Activated CD4-positive, alpha-beta T cell treated with anti-CD3 and anti-CD28 coated beads for 24 hours (primary cell): ENCODE results near the gene MGAT3.

ENCODE experiments used
- DNase-seq, 2 donors: peaks; one replicate each; pipeline ENCODE4 v3.0.0-alpha.2; 2020; ENCODE audit warnings: low read depth in 2 of 2

MGAT3 gene

GRCh38 chr22:39450258-39450955 is 6.4 kb upstream of the MGAT3 start:
- DNase-seq: no peak

- DNase-seq: no peak
These were observed 4.1 kb upstream of the MGAT3 start for GRCh38 chr22:39452740-39453040.

GRCh38 chr22:39453765-39454378 is 2.9 kb upstream of the MGAT3 start:
- DNase-seq: no peak

GRCh38 chr22:39454385-39454871 is 2.4 kb upstream of the MGAT3 start:
- no peak for DNase-seq

GRCh38 chr22:39457198-39457555 is 365 bp downstream of the MGAT3 start:
- no peak for DNase-seq

- DNase-seq: no peak
These were observed 988 bp downstream of the MGAT3 start for GRCh38 chr22:39457556-39458443.

GRCh38 chr22:39458444-39459083 is 1.8 kb downstream of the MGAT3 start:
- DNase-seq: no peak

GRCh38 chr22:39459681-39460080 is 2.9 kb downstream of the MGAT3 start:
- DNase-seq: no peak

- no peak for DNase-seq
These were observed 5.8 kb downstream of the MGAT3 start for GRCh38 chr22:39462443-39463221.

- DNase-seq: no peak
These were observed 6.5 kb downstream of the MGAT3 start for GRCh38 chr22:39463277-39463676.

- DNase-seq: no peak
These were observed 7.1 kb downstream of the MGAT3 start for GRCh38 chr22:39463931-39464390.

GRCh38 chr22:39466228-39467006 is 9.6 kb downstream of the MGAT3 start:
- no peak for DNase-seq

GRCh38 chr22:39467390-39467895 is 10.6 kb downstream of the MGAT3 start:
- DNase-seq: no peak

- no peak for DNase-seq
These were observed 11.9 kb downstream of the MGAT3 start for GRCh38 chr22:39468487-39469325.

GRCh38 chr22:39469326-39469680 is 12.5 kb downstream of the MGAT3 start:
- DNase-seq: no peak

GRCh38 chr22:39469681-39470450 is 13.1 kb downstream of the MGAT3 start:
- no peak for DNase-seq

- DNase-seq: no peak
These were observed 13.9 kb downstream of the MGAT3 start for GRCh38 chr22:39470451-39471291.
